Upper lobe of left lung (tissue), 6 donors: ENCODE measurements around the gene PTPN5. TPM values are rescaled to one million over a fixed set of nuclear protein-coding genes. Genes with fewer than 3 reads are reported as not detected.

Experiments
- ATAC-seq, 2 donors: fragments of 200-7000 bp; cut with Tn5 transposase; one replicate each; pipeline ENCODE4 v1.9.1; 2022; ENCODE audit warnings: mild to moderate bottlenecking in 2 of 2, moderate library complexity in 2 of 2; ENCODE audit not compliant: low FRiP score in 2 of 2
- DNase-seq, 2 donors: peaks; one replicate each; pipeline ENCODE4 v3.0.0-alpha.2; 2019 to 2020
- H3K27ac ChIP-seq, 4 donors: fragments of 200-600 bp; sonication (generic); one replicate each; pipeline ENCODE4 v1.5.1; 2016 to 2019
- H3K27me3 ChIP-seq, 4 donors: fragments of 200-600 bp; sonication (generic); one replicate each; pipeline ENCODE4 v1.5.1; 2017 to 2019
- H3K36me3 ChIP-seq, 4 donors: fragments of 200-600 bp; sonication (generic); one replicate each; pipeline ENCODE4 v1.5.1; 2016 to 2019
- H3K4me1 ChIP-seq, 4 donors: fragments of 200-600 bp; sonication (generic); one replicate each; pipeline ENCODE4 v1.5.1; 2018 to 2019
- H3K4me3 ChIP-seq, 4 donors: fragments of 200-600 bp; sonication (generic); one replicate each; pipeline ENCODE4 v1.5.1; 2017 to 2019; ENCODE audit warnings: mild to moderate bottlenecking in 2 of 4, moderate library complexity in 1 of 4
- H3K9me3 ChIP-seq, 4 donors: fragments of 200-600 bp; sonication (generic); one replicate each; pipeline ENCODE4 v1.5.1; 2018 to 2019
- EP300 ChIP-seq, 4 donors: sonication (generic); formaldehyde crosslinking; IDR thresholded peaks; one replicate each; pipeline ENCODE4 v1.5.1; 2017; ENCODE audit warnings: antibody characterized with exemption in 4 of 4, control low read depth in 2 of 4
- POLR2A ChIP-seq, 4 donors: fragments of 450-650 bp; IDR thresholded peaks; one replicate each; pipeline ENCODE4 v1.5.1; 2016 to 2017; ENCODE audit warnings: antibody characterized with exemption in 4 of 4, mild to moderate bottlenecking in 2 of 4
- POLR2AphosphoS5 ChIP-seq, 2 donors: sonication (generic); formaldehyde crosslinking; IDR thresholded peaks; one replicate each; pipeline ENCODE4 v1.5.1; 2017; ENCODE audit warnings: antibody characterized with exemption in 2 of 2
- WGBS, 2 donors: methylation state at CpG; one replicate each; pipeline ENCODE4 v1.1.5; 2017 to 2018; 5-methylcytosine and 5-hydroxymethylcytosine counted together
- total RNA-seq, 6 donors: library from RNA; depleted of rRNA in 4 of 6; stranded (reverse); fragments of >200 nt in 4 of 6; gene quantifications; one replicate each; pipeline versions ENCODE4 v1.1.0 to v1.2.1, GENCODE V29; 2016 to 2021
- TF ChIP-seq, protein P1 (sequence below), 6 experiments: fragments of 450-650 bp in 4 of 6; fragments of 200-600 bp in 2 of 6; sonication (generic) in 2 of 6; IDR thresholded peaks; one replicate each; pipeline ENCODE4 v1.5.1; 2016 to 2019; ENCODE audit warnings: antibody characterized with exemption in 6 of 6
- donor health status: DM: no; HTN: no; CAD: no; lungs with moderate emphysema.
- donor health status: DM: no; HTN: yes; CAD: no; lungs with severe emphysema.

The PTPN5 gene
- total RNA-seq, 6 donors from 2014 or later: 0.31 to 1.8 (median 1.0) TPM; not detected in 2

DNA sequence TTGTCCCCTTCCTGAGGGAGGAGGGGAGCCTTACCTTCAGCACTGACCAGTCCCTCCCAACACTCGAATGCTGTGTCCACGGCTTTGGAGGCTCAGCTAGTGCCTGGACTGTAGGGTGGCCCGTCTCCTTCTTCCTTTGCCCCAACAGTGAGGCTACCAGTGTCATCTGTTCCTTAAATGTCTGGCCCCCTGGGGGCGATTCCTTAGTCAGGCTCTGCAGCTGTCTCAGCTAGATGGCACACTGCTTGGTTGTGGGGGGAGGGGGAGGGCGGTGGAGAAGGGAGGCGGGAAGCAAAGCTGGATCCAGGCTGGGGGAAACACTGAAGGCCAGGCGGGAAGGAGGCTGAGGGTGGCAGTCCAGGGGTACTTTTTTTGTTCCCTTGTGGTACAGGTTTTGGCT lies 65.6 kb downstream of the PTPN5 start, which contains the start of gene IGSF22:
IGSF22 (minus strand) TSS at position 149 of the 400 bp plus-strand sequence. CDS start 1,952 bp downstream, outside the sequence.
- Histone ChIP-seq H3K27ac (no peak within 1 kb of the TSS), H3K36me3 (no peaks in the 10 kb centered on the region), H3K4me1 (peaks cover 7 to 11% (median 10%) of the 10 kb centered on the region in 4 donors), H3K27me3 (no peaks in the 10 kb centered on the region), H3K4me3 (no peak within 1 kb of the TSS), H3K9me3 (no peaks in the 10 kb centered on the region)
- no peak for ATAC-seq
- WGBS, 2 donors: 77 to 79% methylated on average over 6 to 7 of the region's 7 CpGs
- no peak for DNase-seq
- TF ChIP-seq, protein P1, sequence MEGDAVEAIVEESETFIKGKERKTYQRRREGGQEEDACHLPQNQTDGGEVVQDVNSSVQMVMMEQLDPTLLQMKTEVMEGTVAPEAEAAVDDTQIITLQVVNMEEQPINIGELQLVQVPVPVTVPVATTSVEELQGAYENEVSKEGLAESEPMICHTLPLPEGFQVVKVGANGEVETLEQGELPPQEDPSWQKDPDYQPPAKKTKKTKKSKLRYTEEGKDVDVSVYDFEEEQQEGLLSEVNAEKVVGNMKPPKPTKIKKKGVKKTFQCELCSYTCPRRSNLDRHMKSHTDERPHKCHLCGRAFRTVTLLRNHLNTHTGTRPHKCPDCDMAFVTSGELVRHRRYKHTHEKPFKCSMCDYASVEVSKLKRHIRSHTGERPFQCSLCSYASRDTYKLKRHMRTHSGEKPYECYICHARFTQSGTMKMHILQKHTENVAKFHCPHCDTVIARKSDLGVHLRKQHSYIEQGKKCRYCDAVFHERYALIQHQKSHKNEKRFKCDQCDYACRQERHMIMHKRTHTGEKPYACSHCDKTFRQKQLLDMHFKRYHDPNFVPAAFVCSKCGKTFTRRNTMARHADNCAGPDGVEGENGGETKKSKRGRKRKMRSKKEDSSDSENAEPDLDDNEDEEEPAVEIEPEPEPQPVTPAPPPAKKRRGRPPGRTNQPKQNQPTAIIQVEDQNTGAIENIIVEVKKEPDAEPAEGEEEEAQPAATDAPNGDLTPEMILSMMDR (IDR thresholded peaks at IDR 0.05): no peak
- TF ChIP-seq POLR2A (IDR thresholded peaks at IDR 0.05) (no peak), POLR2AphosphoS5 (IDR thresholded peaks at IDR 0.05) (no peak), EP300 (IDR thresholded peaks at IDR 0.05) (no peak)

DNA sequence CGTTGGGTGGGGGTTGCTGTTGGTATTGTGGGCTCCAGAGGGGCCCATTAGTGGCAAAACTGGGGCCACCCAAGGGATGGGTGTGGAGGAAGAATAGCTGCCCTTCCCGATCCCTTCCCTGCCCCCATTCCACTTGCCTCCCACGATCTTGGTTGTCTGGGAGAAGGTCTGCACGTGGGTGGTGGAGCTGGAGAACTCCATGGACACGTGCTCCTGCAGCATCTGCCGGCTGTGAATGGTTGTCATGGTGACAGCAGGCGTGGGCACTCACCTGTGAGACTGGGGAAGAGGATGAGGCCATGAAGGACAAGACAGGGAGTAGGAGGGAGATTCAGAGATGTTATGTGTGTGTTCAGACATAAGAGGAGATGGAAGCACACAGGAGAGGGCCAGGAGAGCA lies 67.6 kb downstream of the PTPN5 start:
- no peak for TF ChIP-seq EP300 (IDR thresholded peaks at IDR 0.05)
- TF ChIP-seq POLR2AphosphoS5 (IDR thresholded peaks at IDR 0.05): no peak
- TF ChIP-seq, protein P1 (IDR thresholded peaks at IDR 0.05): no peak
- TF ChIP-seq POLR2A (IDR thresholded peaks at IDR 0.05): no peak
- ATAC-seq: no peak
- Histone ChIP-seq H3K27ac (no peak overlapping the region), H3K36me3 (no peaks in the 10 kb centered on the region), H3K27me3 (no peaks in the 10 kb centered on the region), H3K9me3 (no peaks in the 10 kb centered on the region), H3K4me3 (no peak overlapping the region), H3K4me1 (peaks cover 9 to 19% (median 13%) of the 10 kb centered on the region in 4 donors)
- WGBS, 2 donors: 66 to 67% methylated on average over 7 of the region's 7 CpGs
- no peak for DNase-seq

DNA sequence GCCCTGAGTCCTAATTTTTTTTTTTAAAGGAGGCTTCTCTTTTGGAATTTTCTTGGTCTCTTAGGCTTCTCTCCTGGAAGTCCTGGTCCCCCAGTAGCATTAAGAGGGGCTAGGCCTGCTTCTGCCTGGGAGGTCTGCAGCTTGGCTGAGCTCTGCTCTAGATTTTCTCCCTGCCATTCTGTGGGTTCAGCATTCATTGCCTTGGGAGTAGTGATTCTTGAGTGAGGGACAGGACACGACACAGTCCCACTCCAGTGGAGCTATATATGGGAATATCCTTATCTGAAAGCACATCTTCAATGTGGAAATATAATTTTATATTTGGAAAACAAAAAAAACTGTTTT lies 69.3 kb downstream of the PTPN5 start:
- Histone ChIP-seq H3K36me3 (no peaks in the 10 kb centered on the region), H3K4me1 (peaks cover 9 to 19% (median 13%) of the 10 kb centered on the region in 4 donors), H3K27ac (peak overlapping the region in 1 of 4 donors; percentile 61), H3K9me3 (no peaks in the 10 kb centered on the region), H3K27me3 (no peaks in the 10 kb centered on the region), H3K4me3 (peak overlapping the region in 2 of 4 donors; percentile 58 to 69)
- TF ChIP-seq POLR2A (IDR thresholded peaks at IDR 0.05) (no peak), EP300 (IDR thresholded peaks at IDR 0.05) (no peak), POLR2AphosphoS5 (IDR thresholded peaks at IDR 0.05) (no peak)
- TF ChIP-seq, protein P1 (IDR thresholded peaks at IDR 0.05): no peak
- ATAC-seq: no peak
- 61 to 71% methylated on average over 1 of the region's 1 CpG for WGBS, 2 donors
- DNase-seq: no peak

DNA sequence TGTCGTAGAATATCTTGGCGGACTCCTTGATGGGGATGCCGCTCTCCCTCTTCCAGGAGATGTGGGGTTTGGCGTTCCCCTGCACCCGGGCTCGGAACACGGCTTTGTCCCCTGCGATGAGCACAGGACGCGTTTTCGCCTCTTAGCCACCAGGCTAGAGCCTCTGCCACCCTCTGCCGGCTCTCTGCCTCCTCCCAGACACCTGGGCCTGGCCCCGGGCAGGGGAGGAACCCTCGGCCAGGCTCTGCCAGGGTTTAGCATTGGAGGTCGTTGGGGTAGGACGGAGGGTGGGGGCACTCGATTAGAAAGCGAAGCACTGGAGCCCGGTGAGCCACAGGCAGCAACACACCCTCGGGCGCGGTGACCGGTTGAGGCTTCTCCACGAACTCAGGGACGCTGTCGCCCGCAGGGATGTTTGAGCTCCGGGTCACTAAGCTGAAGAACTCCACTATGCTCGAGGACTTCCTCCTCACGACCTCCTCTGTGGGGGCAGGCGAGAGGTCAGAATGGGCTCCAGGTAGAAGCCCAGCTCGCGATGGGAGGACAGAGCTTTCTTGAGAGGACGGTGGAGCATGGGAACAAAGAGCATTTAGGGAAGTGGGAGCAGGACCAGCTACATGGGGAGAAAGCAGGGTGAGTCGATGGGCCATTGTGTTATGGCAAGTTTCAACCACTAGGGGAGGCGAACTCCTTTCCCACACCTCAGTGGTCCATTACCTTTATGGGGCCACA lies 69.9 kb downstream of the PTPN5 start:
- peak; percentile 69 to 86 for ATAC-seq
- TF ChIP-seq EP300 (IDR thresholded peaks at IDR 0.05): no peak
- no peak for TF ChIP-seq POLR2AphosphoS5 (IDR thresholded peaks at IDR 0.05)
- TF ChIP-seq, protein P1 (IDR thresholded peaks at IDR 0.05): peak; percentile 71 to 89 (median 76)
- no peak for TF ChIP-seq POLR2A (IDR thresholded peaks at IDR 0.05)
- 3 to 7% methylated on average over 2 to 26 of the region's 36 CpGs for WGBS, 2 donors
- Histone ChIP-seq H3K27ac (peak overlapping the region; percentile 34 to 71 (median 58)), H3K4me1 (peaks cover 9 to 19% (median 13%) of the 10 kb centered on the region in 4 donors), H3K27me3 (no peaks in the 10 kb centered on the region), H3K36me3 (no peaks in the 10 kb centered on the region), H3K4me3 (peak overlapping the region; percentile 15 to 69 (median 60)), H3K9me3 (no peaks in the 10 kb centered on the region)
- peak; percentile 37 to 84 for DNase-seq
